Measurements from ENCODE around the gene WRAP53.

WRAP53 gene

DNA sequence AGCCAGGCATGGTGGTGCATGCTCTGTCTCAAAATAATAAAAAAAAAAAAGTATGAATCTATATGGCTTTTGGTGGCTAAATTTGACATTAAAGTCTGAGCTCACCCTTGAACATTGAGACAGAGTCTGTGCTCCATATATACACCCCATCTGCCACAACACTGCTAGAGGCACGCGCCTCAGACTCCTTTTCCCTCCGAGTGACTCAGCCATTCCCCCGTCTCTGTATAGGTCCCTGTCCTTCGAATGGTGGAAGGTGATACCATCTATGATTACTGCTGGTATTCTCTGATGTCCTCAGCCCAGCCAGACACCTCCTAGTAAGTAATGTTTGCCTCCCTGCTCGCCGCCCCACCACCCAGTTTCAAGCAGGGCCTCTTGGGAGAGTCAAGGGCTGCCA, 12.2 kb downstream of the WRAP53 start:
- no peak for ATAC-seq
- no peak overlapping the region for H3K4me3 Mint-ChIP-seq
- H3K36me3 Mint-ChIP-seq: peaks cover 69% of the 10 kb centered on the region
- H3K27me3 Mint-ChIP-seq: peaks cover 53% of the 10 kb centered on the region
- H3K27ac Mint-ChIP-seq: no peak overlapping the region
- no peaks in the 10 kb centered on the region for H3K9me3 Mint-ChIP-seq
- peaks cover 19% of the 10 kb centered on the region for H3K4me1 Mint-ChIP-seq

DNA sequence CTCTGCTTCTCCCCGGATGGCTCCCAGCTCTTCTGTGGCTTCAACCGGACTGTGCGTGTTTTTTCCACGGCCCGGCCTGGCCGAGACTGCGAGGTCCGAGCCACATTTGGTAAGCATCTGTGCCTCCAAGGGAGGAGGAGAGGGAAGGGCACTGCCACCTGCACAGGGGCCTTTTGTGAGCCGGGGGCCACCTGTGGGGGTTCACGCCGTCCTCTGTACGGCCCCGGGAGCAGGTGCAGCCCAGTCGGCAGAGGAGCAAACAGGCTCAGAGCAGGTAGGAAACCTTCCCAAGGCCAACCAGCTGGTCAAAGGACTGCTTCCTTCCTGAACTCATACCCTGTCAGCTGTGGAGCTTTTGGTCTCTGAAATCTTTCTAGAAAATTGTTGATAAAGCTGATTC, 13.4 kb downstream of the WRAP53 start:
- Mint-ChIP-seq H3K4me3 (no peak overlapping the region), H3K4me1 (peaks cover 25% of the 10 kb centered on the region), H3K9me3 (no peaks in the 10 kb centered on the region), H3K36me3 (peaks cover 57% of the 10 kb centered on the region), H3K27me3 (peaks cover 65% of the 10 kb centered on the region), H3K27ac (no peak overlapping the region)
- ATAC-seq: no peak

- Mint-ChIP-seq H3K27me3 (peaks cover 74% of the 10 kb centered on the region), H3K4me1 (peaks cover 25% of the 10 kb centered on the region)
- ATAC-seq: no peak
These were observed 14.5 kb downstream of the WRAP53 start for GRCh38 chr17:7702776-7703175.

DNA sequence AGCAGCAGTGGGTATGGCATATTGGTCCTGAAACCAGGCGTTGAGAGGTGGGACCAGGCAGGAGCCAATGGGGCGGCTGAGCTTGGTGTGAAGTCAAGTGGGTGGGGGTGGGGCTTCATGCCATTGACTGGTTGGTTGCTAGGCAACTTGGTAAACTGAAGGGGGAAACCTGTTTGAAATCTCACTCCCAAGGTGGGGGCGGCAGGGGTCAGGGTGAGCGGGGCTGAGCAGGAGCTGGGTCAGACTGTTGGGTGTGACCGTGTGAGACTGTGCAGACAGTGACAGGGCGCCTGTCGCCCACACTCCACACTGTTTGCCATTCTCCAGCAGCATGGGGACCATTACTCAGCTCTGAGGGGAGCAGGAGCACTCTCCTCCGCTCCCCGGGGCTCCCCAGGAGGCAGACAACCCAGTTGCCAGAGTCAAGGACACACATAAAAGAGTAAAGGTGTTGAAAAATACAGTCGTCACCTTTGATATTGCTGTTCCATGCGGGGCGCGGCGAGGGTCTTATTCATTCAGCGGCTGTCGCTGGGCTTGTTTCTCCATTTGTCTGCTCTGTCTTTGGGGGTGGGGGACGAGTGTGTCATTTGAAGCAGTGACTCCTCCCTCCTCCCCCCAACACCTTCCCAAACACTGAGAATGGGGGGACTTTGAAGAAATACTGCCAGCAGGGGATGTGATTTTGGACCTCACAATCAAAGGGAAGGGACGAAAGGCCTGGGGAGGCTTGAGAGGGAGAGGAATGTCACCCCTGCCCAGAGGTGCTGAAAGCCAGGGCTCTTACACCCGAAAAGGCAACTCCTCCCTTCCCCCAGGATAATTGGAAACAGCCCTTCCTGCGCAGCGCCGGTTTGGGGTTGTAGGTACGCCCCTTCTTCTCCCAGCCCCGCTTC, 15.6 kb downstream of the WRAP53 start:
- Mint-ChIP-seq H3K4me1 (peaks cover 25% of the 10 kb centered on the region), H3K4me3 (no peak overlapping the region), H3K27me3 (peaks cover 82% of the 10 kb centered on the region), H3K27ac (no peak overlapping the region), H3K9me3 (no peaks in the 10 kb centered on the region), H3K36me3 (peaks cover 41% of the 10 kb centered on the region)
- no peak for ATAC-seq

More at GRCh38 chr17:7702776-7703175, 14.5 kb downstream of the WRAP53 start:
- H3K4me3 Mint-ChIP-seq: no peak overlapping the region
- H3K27ac Mint-ChIP-seq: no peak overlapping the region
- no peaks in the 10 kb centered on the region for H3K9me3 Mint-ChIP-seq
- H3K36me3 Mint-ChIP-seq: peaks cover 46% of the 10 kb centered on the region

GRCh38 chr17:7704601-7705268, 16.5 kb downstream of the WRAP53 start, which contains the start of gene EFNB3:
Gene EFNB3 (plus strand): TSS chr17:7705202. CDS start chr17:7705599, 397 bp downstream.
- ATAC-seq: peak; percentile 5
- Mint-ChIP-seq H3K4me3 (peak within 1 kb of the TSS; percentile 65), H3K9me3 (no peaks in the 10 kb centered on the region), H3K4me1 (peaks cover 25% of the 10 kb centered on the region), H3K27me3 (peaks cover 87% of the 10 kb centered on the region), H3K27ac (no peak within 1 kb of the TSS), H3K36me3 (peaks cover 40% of the 10 kb centered on the region)

DNA sequence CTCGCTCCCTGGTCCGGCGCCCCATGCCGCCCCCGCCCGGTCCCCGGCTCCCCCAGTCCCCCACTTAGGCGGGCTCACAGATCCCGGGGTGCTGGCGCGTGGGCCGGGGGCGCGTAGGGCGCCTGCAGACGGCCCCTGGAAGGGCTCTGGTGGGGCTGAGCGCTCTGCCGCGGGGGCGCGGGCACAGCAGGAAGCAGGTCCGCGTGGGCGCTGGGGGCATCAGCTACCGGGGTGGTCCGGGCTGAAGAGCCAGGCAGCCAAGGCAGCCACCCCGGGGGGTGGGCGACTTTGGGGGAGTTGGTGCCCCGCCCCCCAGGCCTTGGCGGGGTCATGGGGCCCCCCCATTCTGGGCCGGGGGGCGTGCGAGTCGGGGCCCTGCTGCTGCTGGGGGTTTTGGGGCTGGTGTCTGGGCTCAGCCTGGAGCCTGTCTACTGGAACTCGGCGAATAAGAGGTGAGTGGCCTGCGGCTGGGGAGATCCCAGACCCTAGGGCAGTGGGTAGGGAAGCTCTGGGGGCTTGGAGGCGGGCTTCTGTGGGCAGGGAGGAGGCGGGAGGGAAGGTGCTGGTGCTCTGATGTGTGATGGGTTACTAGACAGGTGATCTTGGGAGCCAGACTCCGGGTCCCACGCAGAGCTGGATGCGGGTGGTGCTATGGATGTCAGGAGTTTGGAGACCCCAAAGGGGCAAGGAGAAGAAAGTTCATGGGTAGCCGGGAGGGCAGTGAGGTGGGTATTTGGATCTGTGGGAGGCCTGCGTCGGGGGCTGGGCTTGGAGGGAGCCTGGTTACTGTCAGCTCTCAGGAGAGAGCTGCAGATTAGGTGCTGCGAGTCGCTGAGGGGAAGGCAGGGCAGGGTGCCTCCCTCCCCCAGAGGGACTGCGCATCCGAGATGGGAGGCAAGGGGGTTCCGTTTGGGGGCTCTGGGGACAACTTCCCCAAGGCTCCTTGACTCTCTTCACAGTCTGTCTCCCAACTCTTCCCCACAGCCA, 17.3 kb downstream of the WRAP53 start:
- Mint-ChIP-seq H3K4me3 (no peak overlapping the region), H3K27ac (no peak overlapping the region), H3K27me3 (peaks cover 89% of the 10 kb centered on the region), H3K36me3 (peaks cover 31% of the 10 kb centered on the region), H3K4me1 (peaks cover 33% of the 10 kb centered on the region), H3K9me3 (no peaks in the 10 kb centered on the region)
- ATAC-seq: peak; percentile 25

DNA sequence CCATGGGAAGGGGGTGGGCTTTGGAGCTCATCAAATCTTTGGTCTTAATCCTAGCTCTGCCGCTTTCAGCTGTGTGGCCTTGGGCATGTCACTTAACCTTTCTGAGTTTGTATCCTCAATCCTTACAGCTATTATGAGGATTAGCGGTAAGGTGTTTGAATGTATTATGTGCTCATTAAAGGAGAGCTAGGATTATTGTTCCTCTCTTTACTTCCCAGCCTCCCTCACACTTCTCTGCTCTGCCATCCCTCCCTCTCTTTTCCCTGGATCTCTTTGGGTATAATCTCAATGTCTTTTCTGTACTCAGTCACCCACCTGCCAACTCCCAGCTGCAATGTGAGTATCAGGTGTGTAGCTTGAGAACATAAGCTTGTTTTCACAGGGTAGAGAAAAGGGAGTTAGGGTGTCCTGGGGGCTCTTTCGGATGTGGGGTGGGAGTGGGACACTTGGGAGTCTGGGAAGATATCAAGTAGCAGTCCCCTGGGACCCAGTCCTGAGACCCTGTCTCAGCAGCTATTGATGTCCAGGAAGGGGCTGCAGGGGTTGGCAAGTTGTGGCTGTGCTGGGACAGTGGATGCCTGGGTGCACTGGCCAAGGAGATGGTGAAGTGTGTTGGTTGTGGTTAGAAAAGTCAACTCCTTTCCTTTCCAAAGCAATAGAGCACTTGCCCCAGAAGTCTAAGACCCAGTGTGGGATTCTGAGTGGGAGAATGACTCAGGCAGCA, 18.5 kb downstream of the WRAP53 start:
- H3K27ac Mint-ChIP-seq: no peak overlapping the region
- ATAC-seq: no peak
- H3K4me1 Mint-ChIP-seq: peaks cover 33% of the 10 kb centered on the region
- H3K4me3 Mint-ChIP-seq: no peak overlapping the region
- H3K9me3 Mint-ChIP-seq: no peaks in the 10 kb centered on the region
- peaks cover 89% of the 10 kb centered on the region for H3K27me3 Mint-ChIP-seq
- peaks cover 19% of the 10 kb centered on the region for H3K36me3 Mint-ChIP-seq

DNA sequence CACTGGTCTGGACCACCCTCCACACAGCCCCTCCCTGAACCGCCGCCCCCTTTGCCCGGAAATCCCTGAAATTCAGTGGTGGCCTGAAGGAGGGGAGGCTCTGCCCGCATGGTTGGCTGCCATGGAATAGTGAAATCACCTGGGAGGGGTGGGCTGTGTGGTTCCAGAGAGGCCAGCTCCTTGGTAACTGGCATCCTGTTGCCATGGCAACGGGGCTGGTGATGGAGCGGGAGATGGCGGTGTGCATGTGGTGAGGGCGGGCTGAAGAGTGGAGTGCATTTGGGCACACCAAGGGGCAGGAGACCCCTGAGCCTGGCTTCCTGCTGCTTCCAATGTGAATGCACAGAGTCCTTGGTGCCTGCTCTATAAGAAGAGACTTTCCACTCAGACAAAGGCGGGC, 19.2 kb downstream of the WRAP53 start:
- Mint-ChIP-seq H3K27me3 (peaks cover 89% of the 10 kb centered on the region), H3K4me3 (no peak overlapping the region), H3K36me3 (peaks cover 12% of the 10 kb centered on the region), H3K9me3 (no peaks in the 10 kb centered on the region), H3K4me1 (peaks cover 33% of the 10 kb centered on the region), H3K27ac (no peak overlapping the region)
- ATAC-seq: no peak

DNA sequence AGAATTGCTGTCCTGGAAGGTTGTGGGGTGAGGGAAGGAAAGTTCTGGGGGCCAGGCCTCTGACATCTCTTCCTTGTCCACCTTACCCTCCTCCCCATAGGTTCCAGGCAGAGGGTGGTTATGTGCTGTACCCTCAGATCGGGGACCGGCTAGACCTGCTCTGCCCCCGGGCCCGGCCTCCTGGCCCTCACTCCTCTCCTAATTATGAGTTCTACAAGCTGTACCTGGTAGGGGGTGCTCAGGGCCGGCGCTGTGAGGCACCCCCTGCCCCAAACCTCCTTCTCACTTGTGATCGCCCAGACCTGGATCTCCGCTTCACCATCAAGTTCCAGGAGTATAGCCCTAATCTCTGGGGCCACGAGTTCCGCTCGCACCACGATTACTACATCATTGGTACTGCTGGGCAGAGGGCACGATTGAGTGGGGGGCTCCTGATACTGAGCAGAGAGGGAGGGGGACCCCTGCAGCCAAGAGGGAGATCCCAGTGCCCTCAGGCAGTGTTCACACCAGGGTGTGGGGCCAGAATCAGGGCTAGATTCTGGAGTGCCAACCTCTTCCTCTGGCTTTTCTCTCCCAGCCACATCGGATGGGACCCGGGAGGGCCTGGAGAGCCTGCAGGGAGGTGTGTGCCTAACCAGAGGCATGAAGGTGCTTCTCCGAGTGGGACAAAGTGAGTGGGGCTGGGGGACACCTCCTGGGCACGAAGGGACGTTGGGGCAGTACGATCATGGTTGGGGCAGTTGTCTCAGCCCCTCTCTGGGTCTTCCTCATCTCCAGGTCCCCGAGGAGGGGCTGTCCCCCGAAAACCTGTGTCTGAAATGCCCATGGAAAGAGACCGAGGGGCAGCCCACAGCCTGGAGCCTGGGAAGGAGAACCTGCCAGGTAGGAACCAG, 19.8 kb downstream of the WRAP53 start:
- Mint-ChIP-seq H3K27me3 (peaks cover 89% of the 10 kb centered on the region), H3K36me3 (peaks cover 6% of the 10 kb centered on the region)
- ATAC-seq: no peak

DNA sequence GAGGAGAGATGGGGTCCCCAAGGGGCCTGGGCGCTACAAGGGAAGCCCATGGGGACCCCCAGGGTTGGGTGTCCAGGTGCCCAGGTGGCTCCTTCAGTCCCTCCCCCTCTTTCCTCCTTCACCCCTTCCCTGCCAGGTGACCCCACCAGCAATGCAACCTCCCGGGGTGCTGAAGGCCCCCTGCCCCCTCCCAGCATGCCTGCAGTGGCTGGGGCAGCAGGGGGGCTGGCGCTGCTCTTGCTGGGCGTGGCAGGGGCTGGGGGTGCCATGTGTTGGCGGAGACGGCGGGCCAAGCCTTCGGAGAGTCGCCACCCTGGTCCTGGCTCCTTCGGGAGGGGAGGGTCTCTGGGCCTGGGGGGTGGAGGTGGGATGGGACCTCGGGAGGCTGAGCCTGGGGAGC, 20.8 kb downstream of the WRAP53 start:
- H3K27ac Mint-ChIP-seq: no peak overlapping the region
- H3K9me3 Mint-ChIP-seq: no peaks in the 10 kb centered on the region
- no peak for ATAC-seq
- H3K36me3 Mint-ChIP-seq: no peaks in the 10 kb centered on the region
- no peak overlapping the region for H3K4me3 Mint-ChIP-seq
- H3K27me3 Mint-ChIP-seq: peaks cover 89% of the 10 kb centered on the region
- peaks cover 23% of the 10 kb centered on the region for H3K4me1 Mint-ChIP-seq

More for the DNA sequence above, 19.8 kb downstream of the WRAP53 start:
- no peak overlapping the region for H3K27ac Mint-ChIP-seq
- H3K4me1 Mint-ChIP-seq: peaks cover 33% of the 10 kb centered on the region
- no peaks in the 10 kb centered on the region for H3K9me3 Mint-ChIP-seq
- no peak overlapping the region for H3K4me3 Mint-ChIP-seq

GRCh38 chr17:7710301-7710700, 22.0 kb downstream of the WRAP53 start:
- Mint-ChIP-seq H3K4me3 (no peak overlapping the region), H3K27ac (no peak overlapping the region), H3K4me1 (peaks cover 14% of the 10 kb centered on the region), H3K9me3 (no peaks in the 10 kb centered on the region), H3K27me3 (peaks cover 91% of the 10 kb centered on the region), H3K36me3 (no peaks in the 10 kb centered on the region)
- no peak for ATAC-seq

- H3K27me3 Mint-ChIP-seq: peaks cover 91% of the 10 kb centered on the region
- no peak overlapping the region for H3K4me3 Mint-ChIP-seq
- no peaks in the 10 kb centered on the region for H3K9me3 Mint-ChIP-seq
- peaks cover 9% of the 10 kb centered on the region for H3K4me1 Mint-ChIP-seq
- H3K27ac Mint-ChIP-seq: no peak overlapping the region
- H3K36me3 Mint-ChIP-seq: no peaks in the 10 kb centered on the region
- ATAC-seq: no peak
These were observed 22.9 kb downstream of the WRAP53 start for GRCh38 chr17:7711051-7711755.

DNA sequence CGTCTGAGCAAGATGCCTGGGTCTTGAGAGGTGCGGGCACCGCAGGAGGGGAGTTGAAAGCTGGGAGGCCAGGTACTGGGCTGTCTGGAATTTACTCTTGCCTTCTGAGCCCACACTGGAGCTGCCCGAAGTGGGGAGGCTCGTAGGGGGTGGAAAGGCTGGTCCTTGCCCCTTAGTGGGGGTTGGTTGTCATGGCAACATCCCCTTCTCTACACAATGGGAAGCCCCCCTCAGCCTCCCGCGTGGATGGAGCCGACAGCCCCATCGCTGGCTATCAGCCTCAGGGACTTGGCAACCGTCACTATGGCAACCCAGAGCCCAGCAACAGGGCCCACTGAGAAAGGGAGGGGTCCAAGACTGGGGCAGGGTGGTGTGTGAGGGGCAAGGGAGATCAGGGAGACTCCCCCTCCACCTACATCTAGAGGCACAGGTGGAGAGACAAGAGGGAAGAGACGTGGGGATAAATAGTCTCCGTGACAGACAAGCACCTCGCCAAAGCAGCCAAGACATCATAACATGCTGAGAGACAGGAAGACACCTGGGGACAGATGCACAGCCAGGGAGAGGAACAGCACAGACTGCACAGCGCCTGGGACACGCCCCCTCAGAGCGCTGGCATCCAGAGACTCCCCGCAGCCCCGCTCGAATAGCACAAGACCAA, 24.0 kb downstream of the WRAP53 start:
- Mint-ChIP-seq H3K36me3 (no peaks in the 10 kb centered on the region), H3K9me3 (no peaks in the 10 kb centered on the region), H3K27ac (no peak overlapping the region), H3K4me3 (no peak overlapping the region), H3K4me1 (peaks cover 19% of the 10 kb centered on the region), H3K27me3 (peaks cover 91% of the 10 kb centered on the region)
- ATAC-seq: no peak

Data from stimulated activated memory B cell treated with anti-CD40 and anti-IgM and Interleukin-4, amounts not matched to agents 10 μg/mL and 1 μg/mL and 100 μg/mL, for 72 hours (primary cell).